Osteoblast (primary cell): ENCODE data around the gene KMT2E. TPM values are rescaled to one million over a fixed set of nuclear protein-coding genes. Genes with fewer than 3 reads are reported as not detected.
A peak's percentile ranks its signal among the peaks of the same experiment; 100 is the strongest.
"Not testable (repeated sequence)": the region's sequence is repeated elsewhere in the genome, so short reads cannot be mapped to it uniquely, and the experiment has no call there.

Experiments
- DNase-seq: peaks from one replicate; pipeline ENCODE4 v3.0.0; 2011; ENCODE audit warnings: low spot score, mixed read lengths; ENCODE audit not compliant: insufficient read length; ENCODE audit errors: missing footprints
- H2AFZ ChIP-seq: 2 replicates; pipeline ENCODE4 v1.6.0; 2011; ENCODE audit warnings: mild to moderate bottlenecking, low read length
- H3K27ac ChIP-seq: 2 replicates; pipeline ENCODE4 v1.5.1; 2011; ENCODE audit warnings: mild to moderate bottlenecking, low read depth, low read length, moderate library complexity
- H3K27me3 ChIP-seq: 2 replicates; pipeline ENCODE4 v1.6.0; 2012; ENCODE audit warnings: mild to moderate bottlenecking, control low read depth, inconsistent platforms, low read length, moderate library complexity; ENCODE audit not compliant: insufficient read depth
- H3K36me3 ChIP-seq: 2 replicates; pipeline ENCODE4 v1.5.1; 2011; ENCODE audit warnings: mild to moderate bottlenecking, low read length, control low read depth, moderate library complexity; ENCODE audit not compliant: insufficient read depth
- H3K4me1 ChIP-seq: 2 replicates; pipeline ENCODE4 v1.5.1; 2011; ENCODE audit warnings: mild to moderate bottlenecking, low read length, control low read depth, moderate library complexity; ENCODE audit not compliant: insufficient read depth
- H3K4me2 ChIP-seq: 2 replicates; pipeline ENCODE4 v1.6.0; 2011; ENCODE audit warnings: mild to moderate bottlenecking, low read length; ENCODE audit not compliant: insufficient read depth
- H3K4me3 ChIP-seq: fragments of 200-600 bp; sonication (generic); 3 replicates; pipeline ENCODE4 v1.5.1; 2012; ENCODE audit warnings: mild to moderate bottlenecking, low read length, inconsistent platforms; ENCODE audit not compliant: insufficient read depth
- H3K79me2 ChIP-seq: 2 replicates; pipeline ENCODE4 v1.6.0; 2012; ENCODE audit warnings: mild to moderate bottlenecking, low read length, control low read depth, inconsistent platforms; ENCODE audit not compliant: insufficient read depth
- H3K9me3 ChIP-seq: 2 replicates; pipeline ENCODE4 v1.5.1; 2011; ENCODE audit warnings: low read depth, low read length, control low read depth
- H4K20me1 ChIP-seq: 2 replicates; pipeline ENCODE4 v1.6.0; 2012; ENCODE audit warnings: mild to moderate bottlenecking, low read length, control low read depth; ENCODE audit not compliant: insufficient read depth
- total RNA-seq: library from RNA; depleted of rRNA; stranded (reverse); fragments of >200 nt; gene quantifications from 2 replicates; pipeline ENCODE4 v1.2.3, GENCODE V29; 2012
- TF ChIP-seq, protein P1 (sequence below): IDR thresholded peaks from 2 replicates; pipeline ENCODE4 v1.5.1; 2011; ENCODE audit warnings: mild to moderate bottlenecking, low read depth, low read length, moderate library complexity; ENCODE audit errors: extremely low read depth

Gene KMT2E
- total RNA-seq, 1 donor, result 124 TPM

DNA sequence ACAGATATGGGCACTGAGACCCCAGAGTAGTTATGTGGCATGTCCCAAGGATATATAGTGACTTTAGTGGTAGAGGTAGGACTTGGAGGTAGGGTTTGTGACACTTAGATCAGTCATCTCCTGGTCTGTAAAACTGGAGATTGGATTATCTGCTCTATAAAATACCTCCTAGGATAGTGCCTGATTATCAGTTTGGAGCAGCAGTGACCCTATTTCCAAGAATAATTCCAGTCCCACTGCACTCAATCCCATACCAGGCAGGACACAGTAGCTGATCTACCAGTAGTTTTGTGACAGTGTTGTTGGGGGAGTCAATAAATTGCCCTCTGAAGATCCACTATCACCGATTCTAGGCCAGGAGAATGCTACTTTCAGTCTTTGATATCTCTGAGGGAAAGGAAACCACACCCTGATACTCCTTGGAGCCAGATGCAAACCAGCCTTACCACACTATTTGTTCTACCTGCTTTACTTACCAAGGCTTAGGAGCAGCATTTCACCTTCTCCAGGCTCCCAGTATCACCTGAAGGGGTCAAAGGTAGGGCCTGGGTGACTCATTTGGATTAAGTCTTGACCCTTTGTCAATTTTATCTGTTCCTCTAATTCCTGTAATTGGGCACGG is 30.6 kb downstream of the KMT2E start:
- H3K27me3 ChIP-seq, result no peaks in the 10 kb centered on the region
- no peaks in the 10 kb centered on the region for H3K9me3 ChIP-seq
- H3K36me3 ChIP-seq, result peaks cover 57% of the 10 kb centered on the region
- H3K4me2 ChIP-seq, result no peak overlapping the region
- H3K79me2 ChIP-seq, result peaks cover 94% of the 10 kb centered on the region
- no peak overlapping the region for H3K27ac ChIP-seq
- no peak overlapping the region for H2AFZ ChIP-seq
- TF ChIP-seq, protein P1, sequence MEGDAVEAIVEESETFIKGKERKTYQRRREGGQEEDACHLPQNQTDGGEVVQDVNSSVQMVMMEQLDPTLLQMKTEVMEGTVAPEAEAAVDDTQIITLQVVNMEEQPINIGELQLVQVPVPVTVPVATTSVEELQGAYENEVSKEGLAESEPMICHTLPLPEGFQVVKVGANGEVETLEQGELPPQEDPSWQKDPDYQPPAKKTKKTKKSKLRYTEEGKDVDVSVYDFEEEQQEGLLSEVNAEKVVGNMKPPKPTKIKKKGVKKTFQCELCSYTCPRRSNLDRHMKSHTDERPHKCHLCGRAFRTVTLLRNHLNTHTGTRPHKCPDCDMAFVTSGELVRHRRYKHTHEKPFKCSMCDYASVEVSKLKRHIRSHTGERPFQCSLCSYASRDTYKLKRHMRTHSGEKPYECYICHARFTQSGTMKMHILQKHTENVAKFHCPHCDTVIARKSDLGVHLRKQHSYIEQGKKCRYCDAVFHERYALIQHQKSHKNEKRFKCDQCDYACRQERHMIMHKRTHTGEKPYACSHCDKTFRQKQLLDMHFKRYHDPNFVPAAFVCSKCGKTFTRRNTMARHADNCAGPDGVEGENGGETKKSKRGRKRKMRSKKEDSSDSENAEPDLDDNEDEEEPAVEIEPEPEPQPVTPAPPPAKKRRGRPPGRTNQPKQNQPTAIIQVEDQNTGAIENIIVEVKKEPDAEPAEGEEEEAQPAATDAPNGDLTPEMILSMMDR, result no peak
- H3K4me1 ChIP-seq, result peaks cover 16% of the 10 kb centered on the region
- H3K4me3 ChIP-seq, result no peak overlapping the region
- DNase-seq, result no peak
- H4K20me1 ChIP-seq, result peaks cover 32% of the 10 kb centered on the region

DNA sequence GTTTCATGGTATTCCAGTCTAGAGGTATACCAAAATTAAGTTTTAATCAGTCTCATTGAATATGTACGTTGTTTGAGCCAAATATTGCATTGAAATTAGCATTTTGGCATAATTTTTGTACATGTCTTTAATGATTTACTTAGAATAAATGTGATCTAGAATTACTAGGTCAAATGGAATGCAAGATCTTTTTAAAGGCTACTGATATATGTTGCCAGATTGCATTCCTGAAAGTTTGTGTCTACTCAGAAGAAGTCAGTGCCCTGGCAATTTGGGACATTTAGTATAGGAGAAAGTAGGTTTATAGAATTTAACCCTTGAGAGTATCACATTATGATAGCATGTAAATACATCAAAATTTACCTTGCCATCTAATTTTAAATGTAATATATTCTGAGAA is 32.4 kb downstream of the KMT2E start:
- Histone ChIP-seq H3K9me3 (no peaks in the 10 kb centered on the region), H3K36me3 (peaks cover 54% of the 10 kb centered on the region), H4K20me1 (peaks cover 28% of the 10 kb centered on the region), H3K79me2 (peaks cover 94% of the 10 kb centered on the region), H3K4me1 (peaks cover 16% of the 10 kb centered on the region), H3K4me2 (peak overlapping the region; percentile 8), H3K27me3 (no peaks in the 10 kb centered on the region), H3K4me3 (no peak overlapping the region), H3K27ac (no peak overlapping the region), H2AFZ (no peak overlapping the region)
- peak; percentile 17 for DNase-seq
- TF ChIP-seq, protein P1, result no peak

DNA sequence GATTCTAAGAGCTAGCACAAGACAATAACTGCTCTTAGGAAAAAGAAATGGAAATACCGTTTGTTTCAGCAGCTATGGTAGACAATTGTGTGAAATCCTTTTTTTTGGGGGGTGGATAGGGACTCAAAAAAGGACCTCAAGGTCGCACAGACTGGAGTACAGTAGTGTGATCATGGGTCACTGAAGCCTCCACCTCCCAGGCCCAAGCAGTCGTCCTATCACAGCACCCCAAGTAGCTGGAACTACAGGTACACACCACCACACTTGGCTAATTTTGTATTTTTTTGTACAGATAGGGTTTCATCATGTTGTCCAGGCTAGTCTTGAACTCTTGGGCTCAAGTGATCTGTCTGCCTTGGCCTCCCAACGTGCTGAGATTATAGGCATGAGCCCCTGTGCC is 33.9 kb downstream of the KMT2E start:
- H3K4me2 ChIP-seq, result no peak overlapping the region
- no peak for DNase-seq
- H3K79me2 ChIP-seq, result peaks cover 95% of the 10 kb centered on the region
- H3K9me3 ChIP-seq, result no peaks in the 10 kb centered on the region
- no peak overlapping the region for H3K27ac ChIP-seq
- H2AFZ ChIP-seq, result no peak overlapping the region
- H3K4me1 ChIP-seq, result peaks cover 16% of the 10 kb centered on the region
- H3K4me3 ChIP-seq, result no peak overlapping the region
- H3K36me3 ChIP-seq, result peaks cover 47% of the 10 kb centered on the region
- no peaks in the 10 kb centered on the region for H3K27me3 ChIP-seq
- TF ChIP-seq, protein P1, result no peak
- H4K20me1 ChIP-seq, result peaks cover 26% of the 10 kb centered on the region

DNA sequence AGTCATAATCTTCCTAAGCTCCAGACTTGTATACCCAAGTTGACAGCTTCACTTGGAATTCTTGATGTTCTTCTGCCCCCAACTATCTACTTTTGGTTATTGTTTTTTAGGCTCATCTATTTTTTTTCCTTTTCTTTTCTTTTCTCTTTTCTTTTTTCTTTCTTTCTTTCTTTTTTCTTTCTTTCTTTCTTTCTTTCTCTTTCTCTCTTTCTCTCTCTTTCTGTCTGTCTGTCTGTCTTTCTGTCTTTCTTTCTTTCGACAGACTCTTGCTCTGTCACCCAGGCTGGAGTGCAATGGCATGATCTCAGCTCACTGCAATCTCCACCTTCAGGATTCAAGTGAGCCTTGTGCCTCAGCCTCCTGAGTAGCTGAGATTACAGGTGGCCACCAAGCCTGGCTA is 36.5 kb downstream of the KMT2E start:
- Histone ChIP-seq H3K27me3 (no peaks in the 10 kb centered on the region), H3K4me2 (no peak overlapping the region), H2AFZ (no peak overlapping the region), H3K79me2 (peaks cover 97% of the 10 kb centered on the region), H3K9me3 (no peaks in the 10 kb centered on the region), H3K36me3 (peaks cover 41% of the 10 kb centered on the region), H3K4me1 (peaks cover 16% of the 10 kb centered on the region), H3K4me3 (no peak overlapping the region), H4K20me1 (peaks cover 26% of the 10 kb centered on the region), H3K27ac (no peak overlapping the region)
- no peak for DNase-seq
- TF ChIP-seq, protein P1, result no peak

DNA sequence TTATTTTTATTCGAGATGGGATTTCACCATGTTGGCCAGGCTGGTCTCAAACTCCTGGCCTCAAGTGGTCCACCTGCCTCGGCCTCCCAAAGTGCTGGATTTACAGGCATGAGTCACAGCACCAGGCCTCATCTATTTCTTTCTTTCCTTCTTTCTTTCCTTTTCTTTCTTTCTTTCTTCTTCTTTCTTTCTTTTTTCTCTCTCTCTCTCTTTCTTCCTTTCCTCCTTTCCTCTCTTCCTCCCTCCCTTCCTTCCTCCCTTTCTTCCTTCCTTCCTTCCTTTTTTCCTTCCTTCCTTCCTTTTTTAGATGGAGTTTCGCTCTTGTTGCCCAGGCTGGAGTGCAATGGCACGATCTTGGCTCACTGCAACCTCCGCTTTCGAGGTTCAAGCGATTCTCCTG is 36.9 kb downstream of the KMT2E start:
- Histone ChIP-seq H3K79me2 (peaks cover 97% of the 10 kb centered on the region), H3K4me1 (peaks cover 12% of the 10 kb centered on the region), H4K20me1 (peaks cover 30% of the 10 kb centered on the region), H3K36me3 (peaks cover 42% of the 10 kb centered on the region)
- not testable (repeated sequence) for H3K27me3 ChIP-seq, H3K4me2 ChIP-seq, H3K9me3 ChIP-seq, H2AFZ ChIP-seq, H3K4me3 ChIP-seq, H3K27ac ChIP-seq, DNase-seq
